Astrocyte (in vitro differentiated cells and primary cell): ENCODE measurements around the gene DET1. TPM values are rescaled to one million over a fixed set of nuclear protein-coding genes. Genes with fewer than 3 reads are reported as not detected.

ENCODE experiments used
- DNase-seq: peaks from one replicate; pipeline ENCODE4 v3.0.0-alpha.2; 2010; ENCODE audit warnings: low read depth
- FAIRE-seq: peaks from 2 replicates; lab custom pipeline; 2011; peaks lifted over from hg19 to GRCh38; lab: Jason Lieb, UNC
- H2AFZ ChIP-seq: 2 replicates; pipeline ENCODE4 v1.6.0; 2012; ENCODE audit warnings: low read depth, low read length, inconsistent platforms
- H3K27ac ChIP-seq: 2 replicates; pipeline ENCODE4 v1.5.1; 2011; ENCODE audit warnings: low read depth, low read length, inconsistent platforms
- H3K27me3 ChIP-seq: 2 replicates; pipeline ENCODE4 v1.6.0; 2011; ENCODE audit warnings: low read length, inconsistent platforms; ENCODE audit not compliant: insufficient read depth
- H3K36me3 ChIP-seq: 2 replicates; pipeline ENCODE4 v1.5.1; 2011; ENCODE audit warnings: low read length, inconsistent platforms; ENCODE audit not compliant: insufficient read depth
- H3K4me1 ChIP-seq: 2 replicates; pipeline ENCODE4 v1.5.1; 2011; ENCODE audit warnings: low read length, inconsistent platforms; ENCODE audit not compliant: insufficient read depth
- H3K4me2 ChIP-seq: 2 replicates; pipeline ENCODE4 v1.6.0; 2012; ENCODE audit warnings: low read length, inconsistent platforms
- H3K4me3 ChIP-seq: 2 replicates; pipeline ENCODE4 v1.5.1; 2011; ENCODE audit warnings: low read depth, mild to moderate bottlenecking, low read length, inconsistent platforms; ENCODE audit not compliant: insufficient read depth
- H3K79me2 ChIP-seq: 2 replicates; pipeline ENCODE4 v1.6.0; 2012; ENCODE audit warnings: mild to moderate bottlenecking, low read length, inconsistent platforms; ENCODE audit not compliant: insufficient read depth
- H3K9ac ChIP-seq: 2 replicates; pipeline ENCODE4 v1.6.0; 2012; ENCODE audit warnings: mild to moderate bottlenecking, low read length, inconsistent platforms
- H3K9me3 ChIP-seq: 2 replicates; pipeline ENCODE4 v1.5.1; 2012; ENCODE audit warnings: low read depth, mild to moderate bottlenecking, low read length, inconsistent platforms; ENCODE audit not compliant: insufficient read depth
- H4K20me1 ChIP-seq: 2 replicates; pipeline ENCODE4 v1.6.0; 2012; ENCODE audit warnings: low read length, inconsistent platforms; ENCODE audit not compliant: insufficient read depth
- H3K27ac Mint-ChIP-seq: one replicate; pipeline ENCODE4 v1.8.0; 2021; ENCODE audit warnings: mild to moderate bottlenecking, mixed read lengths; ENCODE audit not compliant: unreplicated experiment
- H3K27me3 Mint-ChIP-seq: one replicate; pipeline ENCODE4 v1.8.0; 2021; ENCODE audit warnings: low read depth, mixed read lengths; ENCODE audit not compliant: unreplicated experiment
- H3K36me3 Mint-ChIP-seq: one replicate; pipeline ENCODE4 v1.8.0; 2021; ENCODE audit warnings: low read depth, mixed read lengths; ENCODE audit not compliant: unreplicated experiment
- H3K4me1 Mint-ChIP-seq: one replicate; pipeline ENCODE4 v1.8.0; 2021; ENCODE audit warnings: low read depth, mixed read lengths; ENCODE audit not compliant: unreplicated experiment
- H3K4me3 Mint-ChIP-seq: one replicate; pipeline ENCODE4 v1.8.0; 2021; ENCODE audit warnings: mild to moderate bottlenecking, moderate library complexity, mixed read lengths; ENCODE audit not compliant: unreplicated experiment
- H3K9me3 Mint-ChIP-seq: one replicate; pipeline ENCODE4 v1.8.0; 2021; ENCODE audit warnings: mild to moderate bottlenecking, mixed read lengths; ENCODE audit not compliant: unreplicated experiment
- EZH2 ChIP-seq: IDR thresholded peaks from 2 replicates; pipeline ENCODE4 v1.6.1; 2012; ENCODE audit warnings: mild to moderate bottlenecking, low read length, inconsistent platforms; ENCODE audit not compliant: insufficient read depth
- total RNA-seq: library from RNA; stranded (reverse); gene quantifications from 2 replicates; pipeline ENCODE4 v1.2.1, GENCODE V29; 2021
- TF ChIP-seq, protein P1 (sequence below): IDR thresholded peaks from 2 replicates; pipeline ENCODE4 v1.5.1; 2011; ENCODE audit warnings: low read depth, mild to moderate bottlenecking, inconsistent platforms, low read length, moderate library complexity; ENCODE audit not compliant: insufficient read depth

DET1 gene
- total RNA-seq, 1 donor from 2014 or later, result 4.8 TPM

DNA sequence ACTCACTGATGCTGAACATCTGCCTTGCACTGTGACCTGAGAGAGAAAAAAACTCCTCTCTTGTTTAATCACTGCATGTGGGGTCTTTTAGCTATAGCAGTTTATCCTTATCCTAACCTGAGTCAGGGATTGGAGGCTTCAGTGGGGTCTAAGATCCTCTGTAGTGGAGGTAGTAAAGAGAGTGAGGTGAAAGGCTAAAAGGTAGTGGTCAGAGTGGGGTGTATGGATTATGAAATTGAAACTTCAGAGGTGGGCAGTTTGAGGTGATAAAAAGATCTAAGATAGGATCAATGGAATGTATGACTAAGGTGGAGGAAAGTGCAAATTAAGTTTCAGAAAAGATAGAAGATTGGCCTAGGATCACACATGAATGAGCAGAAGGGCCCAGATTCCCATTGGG is 36.5 kb downstream of the DET1 start:
- Histone ChIP-seq H3K4me1 (no peaks in the 10 kb centered on the region), H3K79me2 (no peaks in the 10 kb centered on the region), H3K27me3 (no peaks in the 10 kb centered on the region), H3K4me3 (no peak overlapping the region), H3K27ac (no peak overlapping the region), H3K9me3 (no peaks in the 10 kb centered on the region), H3K4me2 (no peak overlapping the region), H3K9ac (no peak overlapping the region), H3K36me3 (no peaks in the 10 kb centered on the region), H4K20me1 (no peaks in the 10 kb centered on the region), H2AFZ (no peak overlapping the region)
- Mint-ChIP-seq H3K36me3 (peaks cover 9% of the 10 kb centered on the region), H3K27me3 (no peaks in the 10 kb centered on the region), H3K4me1 (peaks cover 2% of the 10 kb centered on the region), H3K27ac (no peak overlapping the region), H3K9me3 (no peaks in the 10 kb centered on the region), H3K4me3 (no peak overlapping the region)
- TF ChIP-seq, protein P1, sequence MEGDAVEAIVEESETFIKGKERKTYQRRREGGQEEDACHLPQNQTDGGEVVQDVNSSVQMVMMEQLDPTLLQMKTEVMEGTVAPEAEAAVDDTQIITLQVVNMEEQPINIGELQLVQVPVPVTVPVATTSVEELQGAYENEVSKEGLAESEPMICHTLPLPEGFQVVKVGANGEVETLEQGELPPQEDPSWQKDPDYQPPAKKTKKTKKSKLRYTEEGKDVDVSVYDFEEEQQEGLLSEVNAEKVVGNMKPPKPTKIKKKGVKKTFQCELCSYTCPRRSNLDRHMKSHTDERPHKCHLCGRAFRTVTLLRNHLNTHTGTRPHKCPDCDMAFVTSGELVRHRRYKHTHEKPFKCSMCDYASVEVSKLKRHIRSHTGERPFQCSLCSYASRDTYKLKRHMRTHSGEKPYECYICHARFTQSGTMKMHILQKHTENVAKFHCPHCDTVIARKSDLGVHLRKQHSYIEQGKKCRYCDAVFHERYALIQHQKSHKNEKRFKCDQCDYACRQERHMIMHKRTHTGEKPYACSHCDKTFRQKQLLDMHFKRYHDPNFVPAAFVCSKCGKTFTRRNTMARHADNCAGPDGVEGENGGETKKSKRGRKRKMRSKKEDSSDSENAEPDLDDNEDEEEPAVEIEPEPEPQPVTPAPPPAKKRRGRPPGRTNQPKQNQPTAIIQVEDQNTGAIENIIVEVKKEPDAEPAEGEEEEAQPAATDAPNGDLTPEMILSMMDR, result no peak
- no peak for TF ChIP-seq EZH2
- no peak for FAIRE-seq
- no peak for DNase-seq

DNA sequence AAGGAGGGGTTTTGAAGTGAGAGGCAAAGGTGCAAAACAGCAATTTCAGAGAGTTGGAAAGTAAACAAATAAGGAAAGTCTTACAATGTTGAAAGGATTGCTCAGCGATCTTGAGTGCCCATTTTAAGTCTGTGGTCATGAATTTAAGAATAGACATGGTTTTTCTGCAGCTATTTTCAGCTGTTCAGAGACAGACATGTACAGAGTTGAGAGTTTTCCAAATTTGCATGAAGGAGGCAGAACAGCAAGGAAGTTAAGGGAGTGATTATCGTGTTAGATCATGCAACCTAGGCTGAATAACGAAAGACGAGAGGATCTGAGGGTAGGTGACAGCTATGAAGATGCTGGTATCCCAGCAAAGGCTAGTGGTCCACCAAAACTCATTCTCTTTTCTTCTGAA is 37.2 kb downstream of the DET1 start:
- H3K36me3 Mint-ChIP-seq, result peaks cover 9% of the 10 kb centered on the region
- no peaks in the 10 kb centered on the region for H3K9me3 Mint-ChIP-seq
- Histone ChIP-seq H4K20me1 (no peaks in the 10 kb centered on the region), H3K27ac (no peak overlapping the region), H3K36me3 (no peaks in the 10 kb centered on the region), H3K4me1 (no peaks in the 10 kb centered on the region), H3K9me3 (no peaks in the 10 kb centered on the region), H3K27me3 (no peaks in the 10 kb centered on the region), H3K4me3 (no peak overlapping the region), H3K9ac (no peak overlapping the region), H3K79me2 (no peaks in the 10 kb centered on the region), H2AFZ (no peak overlapping the region), H3K4me2 (no peak overlapping the region)
- H3K27ac Mint-ChIP-seq, result no peak overlapping the region
- no peak for DNase-seq
- peaks cover 2% of the 10 kb centered on the region for H3K4me1 Mint-ChIP-seq
- H3K27me3 Mint-ChIP-seq, result no peaks in the 10 kb centered on the region
- no peak for TF ChIP-seq EZH2
- TF ChIP-seq, protein P1, result no peak
- FAIRE-seq, result no peak
- no peak overlapping the region for H3K4me3 Mint-ChIP-seq

DNA sequence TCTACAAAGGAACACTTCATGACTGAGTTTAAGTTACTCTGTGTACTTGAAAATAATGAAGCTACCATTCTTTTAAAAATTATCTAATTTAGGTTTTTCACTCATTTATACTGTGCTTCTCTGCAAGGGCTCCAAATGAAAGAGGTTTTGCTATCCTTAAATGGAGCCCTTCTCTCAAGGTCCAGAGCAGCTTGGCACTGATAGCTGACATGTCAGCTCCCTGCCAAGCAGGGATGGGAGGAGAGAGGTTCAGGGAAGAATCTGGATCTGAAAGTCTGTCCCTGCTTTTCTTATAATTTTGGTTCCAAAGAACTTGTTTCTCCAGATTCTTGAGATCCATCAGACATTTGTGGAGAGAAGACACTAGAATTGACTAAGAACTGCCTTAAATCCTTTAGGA is 39.9 kb downstream of the DET1 start:
- no peak for DNase-seq
- Histone ChIP-seq H4K20me1 (no peaks in the 10 kb centered on the region), H3K36me3 (peaks cover 2% of the 10 kb centered on the region), H3K27ac (no peak overlapping the region), H3K27me3 (no peaks in the 10 kb centered on the region), H3K9ac (no peak overlapping the region), H2AFZ (no peak overlapping the region), H3K4me1 (no peaks in the 10 kb centered on the region), H3K4me2 (no peak overlapping the region), H3K79me2 (no peaks in the 10 kb centered on the region), H3K4me3 (no peak overlapping the region), H3K9me3 (no peaks in the 10 kb centered on the region)
- Mint-ChIP-seq H3K27ac (no peak overlapping the region), H3K9me3 (no peaks in the 10 kb centered on the region), H3K4me3 (no peak overlapping the region), H3K4me1 (no peaks in the 10 kb centered on the region), H3K36me3 (peaks cover 9% of the 10 kb centered on the region), H3K27me3 (no peaks in the 10 kb centered on the region)
- TF ChIP-seq, protein P1, result no peak
- no peak for TF ChIP-seq EZH2
- FAIRE-seq, result no peak
